Esophagus muscularis mucosa (tissue), 4 donors: ENCODE results near the gene PLA2G4C. TPM values are rescaled to one million over a fixed set of nuclear protein-coding genes. Genes with fewer than 3 reads are reported as not detected.

ENCODE experiments used
- DNase-seq: peaks from one replicate; pipeline ENCODE4 v3.0.0-alpha.2; 2017; ENCODE audit errors: extremely low spot score
- H3K27ac ChIP-seq, 4 donors: fragments of 200-600 bp; sonication (generic); replicated peaks in 1 of 4; 1 replicate in 3 of 4; 2 replicates in 1 of 4; pipeline ENCODE4 v1.5.1; 2016 to 2019; ENCODE audit warnings: mild to moderate bottlenecking in 1 of 4
- H3K27me3 ChIP-seq, 4 donors: fragments of 200-600 bp; sonication (generic); one replicate each; pipeline versions ENCODE4 v1.5.1 to v1.6.0; 2016 to 2019
- H3K36me3 ChIP-seq, 4 donors: fragments of 200-600 bp; sonication (generic); one replicate each; pipeline ENCODE4 v1.5.1; 2016 to 2019
- H3K4me1 ChIP-seq, 4 donors: fragments of 200-600 bp; sonication (generic); one replicate each; pipeline ENCODE4 v1.5.1; 2016 to 2019
- H3K4me3 ChIP-seq, 4 donors: fragments of 200-600 bp; sonication (generic); 1 replicate in 2 of 4; 2 replicates in 2 of 4; pipeline ENCODE4 v1.5.1; 2016 to 2019; ENCODE audit warnings: mild to moderate bottlenecking in 4 of 4, moderate library complexity in 1 of 4
- H3K9me3 ChIP-seq, 4 donors: fragments of 200-600 bp; sonication (generic); 1 replicate in 3 of 4; 2 replicates in 1 of 4; pipeline ENCODE4 v1.5.1; 2016 to 2019
- CTCF ChIP-seq, 3 experiments: fragments of 200-600 bp in 2 of 3; fragments of 450-650 bp in 1 of 3; sonication (generic) in 2 of 3; IDR thresholded peaks; one replicate each; pipeline ENCODE4 v1.5.1; 2017 to 2019; ENCODE audit warnings: antibody characterized with exemption in 3 of 3, mild to moderate bottlenecking in 2 of 3, moderate library complexity in 1 of 3
- EP300 ChIP-seq: sonication (generic); formaldehyde crosslinking; IDR thresholded peaks from one replicate; pipeline ENCODE4 v1.6.1; 2017; ENCODE audit warnings: antibody characterized with exemption
- POLR2A ChIP-seq: fragments of 450-650 bp; IDR thresholded peaks from one replicate; pipeline ENCODE4 v1.6.1; 2017; ENCODE audit warnings: antibody characterized with exemption, moderate library complexity, mild to moderate bottlenecking, low read depth
- POLR2AphosphoS5 ChIP-seq, 2 donors: sonication (generic); formaldehyde crosslinking; IDR thresholded peaks; one replicate each; pipeline ENCODE4 v1.6.1; 2017; ENCODE audit warnings: antibody characterized with exemption in 2 of 2
- WGBS: methylation state at CpG from one replicate; pipeline ENCODE4 v1.1.5; 2018; 5-methylcytosine and 5-hydroxymethylcytosine counted together
- intact Hi-C: fragments of 100-400 bp; cut with DNase I; formaldehyde crosslinking; loops from one replicate; pipeline ENCODE4 v1.15.1; 2023
- total RNA-seq, 4 donors: library from RNA; depleted of rRNA; stranded (reverse); fragments of >200 nt; gene quantifications; one replicate each; pipeline versions ENCODE4 v1.1.0 to v1.2.1, GENCODE V29; 2016

The PLA2G4C gene
- total RNA-seq, 4 donors from 2014 or later = 5.3 to 15.1 (median 9.3) TPM

- TF ChIP-seq POLR2AphosphoS5 (IDR thresholded peaks at IDR 0.05) (no peak), EP300 (no peak), POLR2A (no peak), CTCF (IDR thresholded peaks at IDR 0.05) (no peak)
- no peak overlapping the region for H3K4me3 ChIP-seq
- intact Hi-C loops = no loop called here
- no peak for DNase-seq
- no peaks in the 10 kb centered on the region for H3K4me1 ChIP-seq
- no peaks in the 10 kb centered on the region for H3K36me3 ChIP-seq
- H3K27ac ChIP-seq = no peak overlapping the region
- H3K9me3 ChIP-seq = peaks cover 0 to 18% (median 2%) of the 10 kb centered on the region in 4 donors
- WGBS = 78% methylated on average over 2 of the region's 2 CpGs
- peaks cover 0 to 7% (median 0%) of the 10 kb centered on the region in 4 donors for H3K27me3 ChIP-seq
These were observed 73.9 kb downstream of the PLA2G4C start for GRCh38 chr19:48036765-48037164.

GRCh38 chr19:48033604-48034003, 77.0 kb downstream of the PLA2G4C start:
- no peaks in the 10 kb centered on the region for H3K36me3 ChIP-seq
- H3K4me1 ChIP-seq = no peaks in the 10 kb centered on the region
- TF ChIP-seq POLR2AphosphoS5 (IDR thresholded peaks at IDR 0.05) = no peak
- TF ChIP-seq CTCF (IDR thresholded peaks at IDR 0.05) = no peak
- TF ChIP-seq POLR2A = no peak
- no peak for TF ChIP-seq EP300
- H3K27me3 ChIP-seq = peaks cover 0 to 20% (median 0%) of the 10 kb centered on the region in 4 donors
- H3K27ac ChIP-seq = no peak overlapping the region
- DNase-seq = no peak
- WGBS = 73% methylated on average over 5 of the region's 5 CpGs
- intact Hi-C loops = no loop called here
- H3K9me3 ChIP-seq = peaks cover 0 to 18% (median 2%) of the 10 kb centered on the region in 4 donors
- H3K4me3 ChIP-seq = no peak overlapping the region

GRCh38 chr19:48030073-48030472, 80.5 kb downstream of the PLA2G4C start:
- Histone ChIP-seq H3K27ac (no peak overlapping the region), H3K4me1 (no peaks in the 10 kb centered on the region), H3K4me3 (no peak overlapping the region), H3K36me3 (no peaks in the 10 kb centered on the region), H3K27me3 (peaks cover 0 to 28% (median 0%) of the 10 kb centered on the region in 4 donors), H3K9me3 (no peaks in the 10 kb centered on the region)
- 66% methylated on average over 10 of the region's 10 CpGs for WGBS
- intact Hi-C loops = no loop called here
- DNase-seq = no peak
- TF ChIP-seq POLR2AphosphoS5 (IDR thresholded peaks at IDR 0.05) (no peak), POLR2A (no peak), EP300 (no peak), CTCF (IDR thresholded peaks at IDR 0.05) (no peak)

- Histone ChIP-seq H3K27me3 (peaks cover 0 to 31% (median 0%) of the 10 kb centered on the region in 4 donors), H3K27ac (no peak overlapping the region), H3K36me3 (no peaks in the 10 kb centered on the region), H3K9me3 (no peaks in the 10 kb centered on the region), H3K4me3 (no peak overlapping the region), H3K4me1 (no peaks in the 10 kb centered on the region)
- intact Hi-C loops = no loop called here
- no peak for TF ChIP-seq EP300
- no peak for TF ChIP-seq CTCF (IDR thresholded peaks at IDR 0.05)
- TF ChIP-seq POLR2AphosphoS5 (IDR thresholded peaks at IDR 0.05) = no peak
- no peak for TF ChIP-seq POLR2A
- no peak for DNase-seq
- 67% methylated on average over 7 of the region's 7 CpGs for WGBS
These were observed 81.2 kb downstream of the PLA2G4C start for GRCh38 chr19:48029431-48029830.

GRCh38 chr19:48025480-48025879, 85.1 kb downstream of the PLA2G4C start:
- Histone ChIP-seq H3K27me3 (peaks cover 0 to 27% (median 0%) of the 10 kb centered on the region in 4 donors), H3K27ac (no peak overlapping the region), H3K4me3 (no peak overlapping the region), H3K4me1 (no peaks in the 10 kb centered on the region), H3K9me3 (no peaks in the 10 kb centered on the region), H3K36me3 (no peaks in the 10 kb centered on the region)
- DNase-seq = no peak
- no peak for TF ChIP-seq CTCF (IDR thresholded peaks at IDR 0.05)
- no peak for TF ChIP-seq POLR2AphosphoS5 (IDR thresholded peaks at IDR 0.05)
- no peak for TF ChIP-seq EP300
- no peak for TF ChIP-seq POLR2A
- 69% methylated on average over 3 of the region's 3 CpGs for WGBS
- intact Hi-C loops = no loop called here
